ENCODE data around the gene ANKRD63. TPM values are rescaled to one million over a fixed set of nuclear protein-coding genes. Genes with fewer than 3 reads are reported as not detected.
A peak's percentile ranks its signal among the peaks of the same experiment; 100 is the strongest.

The ANKRD63 gene
- polyA plus RNA-seq, 3 donors = not detected

DNA sequence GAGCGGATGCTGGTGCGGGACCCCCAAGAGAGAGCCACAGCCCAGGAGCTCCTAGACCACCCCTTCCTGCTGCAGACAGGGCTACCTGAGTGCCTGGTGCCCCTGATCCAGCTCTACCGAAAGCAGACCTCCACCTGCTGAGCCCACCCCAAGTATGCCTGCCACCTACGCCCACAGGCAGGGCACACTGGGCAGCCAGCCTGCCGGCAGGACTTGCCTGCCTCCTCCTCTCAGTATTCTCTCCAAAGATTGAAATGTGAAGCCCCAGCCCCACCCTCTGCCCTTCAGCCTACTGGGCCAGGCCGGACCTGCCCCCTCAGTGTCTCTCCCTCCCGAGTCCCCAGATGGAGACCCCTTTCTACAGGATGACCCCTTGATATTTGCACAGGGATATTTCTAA, 6.9 kb downstream of the ANKRD63 start:
- no peaks in the 10 kb centered on the region for H3K79me2 ChIP-seq (ENCODE audit: insufficient read depth, low read length)
- H3K4me3 Mint-ChIP-seq = no peak overlapping the region
- no peak for TF ChIP-seq CTCF (IDR thresholded peaks at IDR 0.05)
- no peaks in the 10 kb centered on the region for H3K36me3 ChIP-seq (replicated peaks in 1 of 2; ENCODE audit: control insufficient read depth in 1 of 2, insufficient read depth in 2 of 2, low read length in 2 of 2)
- peaks cover 0 to 5% (median 0%) of the 10 kb centered on the region in 7 donors for H3K9me3 Mint-ChIP-seq
- H3K27me3 ChIP-seq (ENCODE audit: control insufficient read depth in 2 of 2, insufficient read depth in 2 of 2, low read length in 2 of 2) = peaks cover 4 to 11% of the 10 kb centered on the region in 2 donors
- H3K9ac ChIP-seq (ENCODE audit: insufficient read depth, low read length, poor library complexity, severe bottlenecking) = no peak overlapping the region
- WGBS (ENCODE audit: insufficient coverage) = 96% methylated on average over 7 of the region's 7 CpGs
- no peaks in the 10 kb centered on the region for H3K9me3 ChIP-seq (replicated peaks in 1 of 2; ENCODE audit: control insufficient read depth in 1 of 2, insufficient read depth in 1 of 2, low read length in 2 of 2)
- H3K27ac Mint-ChIP-seq = peak overlapping the region in 2 of 7 donors; percentile 63 to 68
- no peak overlapping the region for H3K4me3 ChIP-seq (replicated peaks in 1 of 3; ENCODE audit: low read depth in 2 of 3, low read length in 3 of 3)
- H3K4me1 ChIP-seq (ENCODE audit: control insufficient read depth in 1 of 2, insufficient read depth in 2 of 2, low read length in 2 of 2) = peaks cover 49 to 55% of the 10 kb centered on the region in 2 donors
- intact Hi-C loops (cut with micrococcal nuclease) = loop anchor here (2.0 to 10.0 kb wide), 6 partner anchors 36 to 491 kb away; partner anchors contain the start of gene FSIP1 (in 1 of the 2)
- peaks cover 0 to 1% of the 10 kb centered on the region in 2 donors for H3K36me3 Mint-ChIP-seq
- no peaks in the 10 kb centered on the region for H4K20me1 ChIP-seq (ENCODE audit: insufficient read depth, low read length)
- DNase-seq = no peak
- no peak overlapping the region for H2AFZ ChIP-seq (ENCODE audit: insufficient read depth, low read depth, low read length, poor library complexity, severe bottlenecking)
- H3K27me3 Mint-ChIP-seq (ENCODE audit: low read depth in 3 of 3) = peaks cover 21 to 33% (median 24%) of the 10 kb centered on the region in 3 donors
- peaks cover 44% of the 10 kb centered on the region for H3K4me1 Mint-ChIP-seq
- H3K4me2 ChIP-seq (replicated peaks; ENCODE audit: extremely low read depth, low read length, poor library complexity, severe bottlenecking) = no peak overlapping the region
- no peak overlapping the region for H3K27ac ChIP-seq (ENCODE audit: low read depth in 1 of 2, low read length in 2 of 2)

DNA sequence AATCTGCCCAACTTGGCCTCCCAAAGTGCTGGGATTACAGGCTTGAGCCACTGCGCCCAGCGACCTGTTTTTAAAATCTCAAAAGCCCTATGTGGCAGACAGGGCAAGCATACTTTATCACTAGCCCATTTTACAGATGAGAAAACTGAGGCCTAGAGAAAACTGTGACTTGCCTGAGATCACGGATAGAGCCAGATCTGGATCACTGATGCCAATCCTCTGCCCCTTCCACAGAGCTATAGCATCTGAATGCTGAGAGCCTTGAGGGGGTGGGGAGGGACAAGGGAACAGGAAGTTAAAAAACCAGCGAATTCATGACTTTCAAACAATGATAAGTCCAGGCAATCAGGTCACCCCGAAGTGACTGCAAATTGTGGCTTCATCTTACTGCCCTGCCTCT, 7.3 kb downstream of the ANKRD63 start:
- Histone ChIP-seq H3K36me3 (replicated peaks in 1 of 2; ENCODE audit: control insufficient read depth in 1 of 2, insufficient read depth in 2 of 2, low read length in 2 of 2) (no peaks in the 10 kb centered on the region), H3K27me3 (ENCODE audit: control insufficient read depth in 2 of 2, insufficient read depth in 2 of 2, low read length in 2 of 2) (peaks cover 0 to 7% of the 10 kb centered on the region in 2 donors), H3K4me3 (replicated peaks in 1 of 3; ENCODE audit: low read depth in 2 of 3, low read length in 3 of 3) (no peak overlapping the region), H2AFZ (ENCODE audit: insufficient read depth, low read depth, low read length, poor library complexity, severe bottlenecking) (no peak overlapping the region), H3K27ac (ENCODE audit: low read depth in 1 of 2, low read length in 2 of 2) (no peak overlapping the region), H3K4me2 (replicated peaks; ENCODE audit: extremely low read depth, low read length, poor library complexity, severe bottlenecking) (no peak overlapping the region), H3K9ac (ENCODE audit: insufficient read depth, low read length, poor library complexity, severe bottlenecking) (no peak overlapping the region), H3K79me2 (ENCODE audit: insufficient read depth, low read length) (no peaks in the 10 kb centered on the region), H3K9me3 (replicated peaks in 1 of 2; ENCODE audit: control insufficient read depth in 1 of 2, insufficient read depth in 1 of 2, low read length in 2 of 2) (no peaks in the 10 kb centered on the region), H4K20me1 (ENCODE audit: insufficient read depth, low read length) (no peaks in the 10 kb centered on the region), H3K4me1 (ENCODE audit: control insufficient read depth in 1 of 2, insufficient read depth in 2 of 2, low read length in 2 of 2) (peaks cover 49 to 55% of the 10 kb centered on the region in 2 donors)
- intact Hi-C loops (cut with micrococcal nuclease) = loop anchor here (2.0 to 10.0 kb wide), 6 partner anchors 37 to 491 kb away; partner anchors contain the start of gene FSIP1 (in 1 of the 2)
- TF ChIP-seq CTCF (IDR thresholded peaks at IDR 0.05) = no peak
- peak overlapping the region in 1 of 7 donors; percentile 79 for H3K27ac Mint-ChIP-seq
- peaks cover 0 to 2% (median 0%) of the 10 kb centered on the region in 7 donors for H3K9me3 Mint-ChIP-seq
- WGBS (ENCODE audit: insufficient coverage) = 42% methylated on average over 4 of the region's 5 CpGs
- H3K4me3 Mint-ChIP-seq = no peak overlapping the region
- DNase-seq = no peak
- H3K27me3 Mint-ChIP-seq (ENCODE audit: low read depth in 3 of 3) = peaks cover 17 to 29% (median 20%) of the 10 kb centered on the region in 3 donors
- peaks cover 44% of the 10 kb centered on the region for H3K4me1 Mint-ChIP-seq
- H3K36me3 Mint-ChIP-seq = peaks cover 0 to 1% of the 10 kb centered on the region in 2 donors

All from CD14-positive monocyte (primary cell).